Measurements from ENCODE around the gene CEL.
"Not testable (repeated sequence)": the region's sequence is repeated elsewhere in the genome, so short reads cannot be mapped to it uniquely, and the experiment has no call there.

Gene CEL

DNA sequence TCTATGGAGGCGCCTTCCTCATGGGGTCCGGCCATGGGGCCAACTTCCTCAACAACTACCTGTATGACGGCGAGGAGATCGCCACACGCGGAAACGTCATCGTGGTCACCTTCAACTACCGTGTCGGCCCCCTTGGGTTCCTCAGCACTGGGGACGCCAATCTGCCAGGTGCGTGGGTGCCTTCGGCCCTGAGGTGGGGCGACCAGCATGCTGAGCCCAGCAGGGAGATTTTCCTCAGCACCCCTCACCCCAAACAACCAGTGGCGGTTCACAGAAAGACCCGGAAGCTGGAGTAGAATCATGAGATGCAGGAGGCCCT lies 3.2 kb downstream of the CEL start:
- no peak for DNase-seq

DNA sequence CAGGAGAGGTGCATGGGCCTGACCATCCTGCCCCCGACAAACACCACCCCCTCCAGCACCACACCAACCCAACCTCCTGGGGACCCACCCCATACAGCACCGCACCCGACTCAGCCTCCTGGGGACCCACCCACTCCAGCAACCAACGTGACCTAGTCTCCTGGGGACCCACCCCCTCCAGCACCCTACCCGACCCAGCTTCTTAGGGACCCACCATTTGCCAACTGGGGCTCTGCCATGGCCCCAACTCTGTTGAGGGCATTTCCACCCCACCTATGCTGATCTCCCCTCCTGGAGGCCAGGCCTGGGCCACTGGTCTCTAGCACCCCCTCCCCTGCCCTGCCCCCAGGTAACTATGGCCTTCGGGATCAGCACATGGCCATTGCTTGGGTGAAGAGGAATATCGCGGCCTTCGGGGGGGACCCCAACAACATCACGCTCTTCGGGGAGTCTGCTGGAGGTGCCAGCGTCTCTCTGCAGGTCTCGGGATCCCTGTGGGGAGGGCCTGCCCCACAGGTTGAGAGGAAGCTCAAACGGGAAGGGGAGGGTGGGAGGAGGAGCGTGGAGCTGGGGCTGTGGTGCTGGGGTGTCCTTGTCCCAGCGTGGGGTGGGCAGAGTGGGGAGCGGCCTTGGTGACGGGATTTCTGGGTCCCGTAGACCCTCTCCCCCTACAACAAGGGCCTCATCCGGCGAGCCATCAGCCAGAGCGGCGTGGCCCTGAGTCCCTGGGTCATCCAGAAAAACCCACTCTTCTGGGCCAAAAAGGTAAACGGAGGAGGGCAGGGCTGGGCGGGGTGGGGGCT lies 4.6 kb downstream of the CEL start:
- no peak for DNase-seq

DNA sequence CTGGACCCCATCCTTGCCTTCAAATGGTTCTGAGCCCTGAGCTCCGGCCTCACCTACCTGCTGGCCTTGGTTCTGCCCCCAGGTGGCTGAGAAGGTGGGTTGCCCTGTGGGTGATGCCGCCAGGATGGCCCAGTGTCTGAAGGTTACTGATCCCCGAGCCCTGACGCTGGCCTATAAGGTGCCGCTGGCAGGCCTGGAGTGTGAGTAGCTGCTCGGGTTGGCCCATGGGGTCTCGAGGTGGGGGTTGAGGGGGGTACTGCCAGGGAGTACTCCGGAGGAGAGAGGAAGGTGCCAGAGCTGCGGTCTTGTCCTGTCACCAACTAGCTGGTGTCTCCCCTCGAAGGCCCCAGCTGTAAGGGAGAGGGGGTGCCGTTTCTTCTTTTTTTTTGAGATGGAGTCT lies 5.2 kb downstream of the CEL start:
- DNase-seq = no peak

- no peak for DNase-seq
Observed at GRCh38 chr9:133067813-133068212, 6.0 kb downstream of the CEL start.

- not testable (repeated sequence) for DNase-seq
Observed at GRCh38 chr9:133068431-133068830, 6.7 kb downstream of the CEL start.

DNA sequence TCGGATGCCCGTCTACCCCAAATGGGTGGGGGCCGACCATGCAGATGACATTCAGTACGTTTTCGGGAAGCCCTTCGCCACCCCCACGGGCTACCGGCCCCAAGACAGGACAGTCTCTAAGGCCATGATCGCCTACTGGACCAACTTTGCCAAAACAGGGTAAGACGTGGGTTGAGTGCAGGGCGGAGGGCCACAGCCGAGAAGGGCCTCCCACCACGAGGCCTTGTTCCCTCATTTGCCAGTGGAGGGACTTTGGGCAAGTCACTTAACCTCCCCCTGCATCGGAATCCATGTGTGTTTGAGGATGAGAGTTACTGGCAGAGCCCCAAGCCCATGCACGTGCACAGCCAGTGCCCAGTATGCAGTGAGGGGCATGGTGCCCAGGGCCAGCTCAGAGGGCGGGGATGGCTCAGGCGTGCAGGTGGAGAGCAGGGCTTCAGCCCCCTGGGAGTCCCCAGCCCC lies 8.8 kb downstream of the CEL start:
- not testable (repeated sequence) for DNase-seq

- DNase-seq = not testable (repeated sequence)
Observed at GRCh38 chr9:133070985-133071384, 9.2 kb downstream of the CEL start.

GRCh38 chr9:133071484-133072150 lies 9.8 kb downstream of the CEL start:
- no peak for DNase-seq

GRCh38 chr9:133072210-133072609 lies 10.4 kb downstream of the CEL start:
- not testable (repeated sequence) for DNase-seq

DNA sequence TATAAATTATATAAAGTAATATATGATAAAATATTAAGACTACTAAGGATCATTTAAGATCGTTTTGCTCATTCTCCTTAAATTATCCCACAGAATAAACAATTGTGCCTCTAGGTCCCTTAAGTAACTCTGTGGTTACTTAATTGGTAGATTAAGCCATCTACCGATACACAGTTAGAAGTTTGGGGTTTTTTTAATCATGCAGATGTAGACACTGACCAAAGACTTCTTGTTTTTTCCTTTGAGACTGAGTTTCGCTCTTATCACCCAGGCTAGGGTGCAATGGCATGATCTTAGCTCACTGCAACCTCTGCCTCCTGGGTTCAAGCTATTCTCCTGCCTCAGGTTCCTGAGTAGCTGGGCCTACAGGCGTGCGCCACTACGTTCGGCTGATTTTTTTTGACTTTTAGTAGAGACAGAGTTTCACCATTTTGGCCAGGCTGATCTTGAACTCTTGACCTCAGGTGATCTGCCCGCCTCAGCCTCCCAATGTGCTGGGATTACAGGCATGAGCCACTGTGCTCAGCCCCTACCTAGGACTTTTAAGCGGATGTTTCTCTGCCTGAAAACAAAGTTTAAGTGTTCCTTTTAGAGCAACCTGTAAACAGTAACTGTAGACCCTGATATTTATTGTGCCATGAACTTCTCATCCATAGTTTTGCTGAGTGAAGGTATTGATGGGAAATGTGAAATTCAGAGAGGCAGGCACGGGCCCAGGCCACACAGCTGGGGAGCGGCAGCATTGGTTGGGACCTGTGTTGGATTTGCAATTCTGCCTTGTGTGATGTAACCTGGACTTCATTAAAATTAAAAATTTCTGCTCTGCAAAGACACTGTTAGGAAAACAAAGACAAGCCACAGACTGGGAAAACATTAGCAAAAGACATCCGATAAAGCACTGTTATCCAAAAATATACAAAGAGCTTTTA lies 11.6 kb downstream of the CEL start:
- no peak for DNase-seq

GRCh38 chr9:133074111-133074651 lies 12.4 kb downstream of the CEL start:
- no peak for DNase-seq

GRCh38 chr9:133075925-133076630 lies 14.3 kb downstream of the CEL start:
- DNase-seq = no peak

- DNase-seq = no peak
Observed at GRCh38 chr9:133076691-133077090, 14.9 kb downstream of the CEL start.

DNA sequence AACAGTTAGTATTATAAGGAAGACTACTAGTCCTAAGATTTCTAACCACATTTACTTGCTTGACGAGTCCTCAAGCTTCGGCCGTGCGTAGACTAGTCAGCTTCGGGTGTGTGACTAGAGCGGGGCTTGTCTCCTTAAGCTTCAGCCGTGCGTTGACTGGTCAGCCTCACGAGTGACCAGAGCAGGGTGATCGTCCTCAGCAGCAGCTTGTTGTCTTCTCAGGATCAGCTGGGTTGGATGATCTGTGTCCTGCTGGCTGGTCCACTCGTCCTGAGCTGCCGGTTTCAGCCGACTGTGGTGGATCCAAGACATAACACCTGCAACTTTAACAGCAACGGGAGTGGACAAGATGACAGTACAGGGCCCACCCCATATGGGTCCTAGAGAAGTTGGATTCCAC lies 16.7 kb downstream of the CEL start:
- no peak for DNase-seq

DNA sequence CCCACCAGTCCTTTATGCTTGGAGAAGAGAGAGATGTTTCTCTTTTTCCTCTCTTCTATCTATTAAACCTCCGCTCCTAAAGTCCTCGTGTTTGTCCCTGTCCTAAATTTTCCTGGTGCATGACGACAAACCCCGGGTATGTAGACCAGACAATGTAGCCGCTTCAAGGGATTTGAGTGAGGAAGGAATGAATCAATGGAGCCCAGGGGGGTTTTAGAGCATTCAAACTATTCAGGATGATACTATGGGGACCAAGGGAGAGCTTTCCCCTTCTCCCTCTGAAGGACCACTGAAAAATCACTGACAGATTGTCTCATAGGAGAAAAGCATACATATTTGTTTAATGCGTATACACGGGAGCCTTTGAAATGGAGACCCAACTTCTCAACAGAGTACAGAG lies 18.4 kb downstream of the CEL start:
- DNase-seq = no peak

DNA sequence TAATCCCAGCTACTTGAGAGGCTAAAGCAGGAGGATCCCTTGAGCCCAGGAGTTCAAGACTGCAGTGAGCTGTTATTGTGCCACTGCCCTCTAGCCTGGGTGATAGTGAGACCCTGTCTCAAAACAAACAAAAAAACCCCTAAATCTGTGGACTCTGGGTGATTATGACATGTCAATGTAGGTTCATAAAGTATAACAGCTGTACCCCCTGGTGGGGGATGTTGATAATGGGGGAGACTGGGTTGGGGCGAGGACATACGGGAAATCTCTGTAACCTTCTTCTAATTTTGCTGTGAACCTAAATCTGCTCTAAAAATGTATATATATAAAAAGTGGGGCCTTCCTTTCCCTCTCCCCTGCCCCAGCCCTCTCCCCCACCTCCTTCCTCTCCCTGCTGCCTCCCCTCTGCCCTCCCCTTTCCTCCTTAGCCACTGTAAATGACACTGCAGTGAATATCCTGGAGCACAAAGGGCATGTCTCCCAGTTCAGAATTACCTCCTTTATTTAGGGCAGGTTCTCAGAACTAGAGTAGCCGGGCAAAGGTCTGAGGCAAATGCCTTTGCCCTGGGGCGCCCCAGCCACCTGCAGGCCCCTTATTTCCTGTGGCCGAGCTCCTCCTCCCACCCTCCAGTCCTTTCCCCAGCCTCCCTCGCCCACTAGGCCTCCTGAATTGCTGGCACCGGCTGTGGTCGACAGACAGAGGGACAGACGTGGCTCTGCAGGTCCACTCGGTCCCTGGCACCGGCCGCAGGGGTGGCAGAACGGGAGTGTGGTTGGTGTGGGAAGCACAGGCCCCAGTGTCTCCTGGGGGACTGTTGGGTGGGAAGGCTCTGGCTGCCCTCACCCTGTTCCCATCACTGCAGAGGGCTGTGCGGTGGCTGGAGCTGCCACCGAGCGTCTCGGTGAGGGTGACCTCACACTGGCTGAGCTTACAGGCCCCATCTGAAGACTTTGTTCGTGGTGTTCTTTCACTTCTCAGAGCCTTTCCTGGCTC lies 19.3 kb downstream of the CEL start:
- DNase-seq = not testable (repeated sequence)

DNA sequence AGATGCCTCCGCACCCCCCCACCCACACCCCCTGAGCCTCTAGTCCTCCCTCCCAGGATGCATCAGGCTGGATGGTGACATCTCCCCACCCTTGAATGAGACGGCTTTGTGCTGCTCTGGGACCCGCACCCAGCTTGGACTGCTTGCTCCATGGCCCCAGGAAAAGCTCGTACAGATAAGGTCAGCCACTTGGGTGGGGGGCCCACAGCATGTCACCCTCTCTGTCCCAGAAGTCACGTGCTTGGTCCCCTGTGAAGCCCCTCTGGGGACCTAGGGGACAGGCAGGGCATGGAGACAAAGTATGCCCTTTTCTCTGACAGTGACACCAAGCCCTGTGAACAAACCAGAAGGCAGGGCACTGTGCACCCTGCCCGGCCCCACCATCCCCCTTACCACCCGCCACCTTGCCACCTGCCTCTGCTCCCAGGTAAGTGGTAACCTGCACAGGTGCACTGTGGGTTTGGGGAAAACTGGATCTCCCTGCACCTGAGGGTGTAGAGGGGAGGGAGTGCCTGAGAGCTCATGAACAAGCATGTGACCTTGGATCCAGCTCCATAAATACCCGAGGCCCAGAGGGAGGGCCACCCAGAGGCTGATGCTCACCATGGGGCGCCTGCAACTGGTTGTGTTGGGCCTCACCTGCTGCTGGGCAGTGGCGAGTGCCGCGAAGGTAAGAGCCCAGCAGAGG lies 20.3 kb downstream of the CEL start:
- DNase-seq = not testable (repeated sequence)

DNA sequence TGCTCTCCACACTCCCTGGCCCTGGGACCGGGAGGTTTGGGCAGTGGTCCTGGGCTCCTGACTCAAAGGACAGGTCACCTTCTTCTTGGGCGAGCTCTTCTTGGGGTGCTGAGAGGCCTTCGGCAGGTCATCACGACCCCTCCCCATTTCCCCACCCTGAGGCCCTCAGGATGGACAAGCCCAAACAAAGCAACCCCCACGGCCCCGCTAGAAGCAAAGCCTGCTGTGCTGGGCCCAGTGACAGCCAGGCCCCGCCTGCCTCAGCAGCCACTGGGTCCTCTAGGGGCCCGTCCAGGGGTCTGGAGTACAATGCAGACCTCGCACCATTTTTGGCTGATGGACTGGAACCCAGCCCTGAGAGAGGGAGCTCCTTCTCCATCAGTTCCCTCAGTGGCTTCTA lies 21.9 kb downstream of the CEL start:
- DNase-seq = not testable (repeated sequence)

DNA sequence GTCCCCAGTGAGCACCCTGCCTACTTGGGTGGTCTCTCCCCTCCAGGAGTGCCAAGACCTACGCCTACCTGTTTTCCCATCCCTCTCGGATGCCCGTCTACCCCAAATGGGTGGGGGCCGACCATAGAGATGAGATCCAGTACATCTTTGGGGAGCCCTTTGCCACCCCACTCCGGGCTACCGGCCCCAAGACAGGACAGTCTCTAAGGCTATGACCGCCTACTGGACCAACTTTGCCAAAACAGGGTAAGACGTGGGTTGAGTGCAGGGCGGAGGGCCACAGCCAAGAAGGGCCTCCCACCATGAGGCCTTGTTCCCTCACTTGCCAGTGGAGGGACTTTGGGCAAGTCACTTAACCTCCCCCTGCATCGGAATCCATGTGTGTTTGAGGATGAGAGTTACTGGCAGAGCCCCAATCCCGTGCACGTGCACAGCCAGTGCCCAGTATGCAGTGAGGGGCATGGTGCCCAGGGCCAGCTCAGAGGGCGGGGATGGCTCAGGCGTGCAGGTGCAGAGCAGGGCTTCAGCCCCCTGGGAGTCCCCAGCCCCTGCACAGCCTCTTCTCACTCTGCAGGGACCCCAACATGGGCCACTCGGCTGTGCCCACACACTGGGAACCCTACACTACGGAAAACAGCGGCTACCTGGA lies 24.6 kb downstream of the CEL start:
- DNase-seq = not testable (repeated sequence)

GRCh38 chr9:133086894-133087293 lies 25.1 kb downstream of the CEL start:
- DNase-seq = no peak

All from activated CD4-positive, alpha-beta T cell treated with anti-CD3 and anti-CD28 coated beads for 4 hours (primary cell).